Measurements from ENCODE around the gene ADCY5. TPM values are rescaled to one million over a fixed set of nuclear protein-coding genes. Genes with fewer than 3 reads are reported as not detected.
A peak's percentile ranks its signal among the peaks of the same experiment; 100 is the strongest.

The ADCY5 gene
- total RNA-seq, 2 donors from 2014 or later = 3.9 to 5.2 TPM

- Mint-ChIP-seq H3K4me3 (no peak overlapping the region), H3K4me1 (peaks cover 15% of the 10 kb centered on the region), H3K27ac (no peak overlapping the region), H3K27me3 (ENCODE audit: insufficient read depth) (no peaks in the 10 kb centered on the region), H3K36me3 (ENCODE audit: low read depth) (no peaks in the 10 kb centered on the region), H3K9me3 (no peaks in the 10 kb centered on the region)
- peak; percentile 66 for DNase-seq
- Histone ChIP-seq H3K27me3 (ENCODE audit: control insufficient read depth, insufficient read depth, low read length, poor library complexity, severe bottlenecking) (no peaks in the 10 kb centered on the region), H3K36me3 (ENCODE audit: control insufficient read depth, insufficient read depth, low read length) (no peaks in the 10 kb centered on the region), H3K9me3 (ENCODE audit: control insufficient read depth, low read length) (no peaks in the 10 kb centered on the region), H3K27ac (ENCODE audit: low read depth, low read length) (peak overlapping the region; percentile 43), H3K9ac (ENCODE audit: extremely low read depth, low read length, poor library complexity, severe bottlenecking) (no peak overlapping the region), H3K4me1 (ENCODE audit: control insufficient read depth, insufficient read depth, low read length) (peaks cover 12% of the 10 kb centered on the region), H3K4me3 (ENCODE audit: low read length) (no peak overlapping the region)
- TF ChIP-seq CTCF (conservative IDR thresholded peaks at IDR 0.05) = no peak
- WGBS, 2 experiments (ENCODE audit: insufficient coverage in 1 of 2, insufficient read length in 1 of 2) = 89 to 92% methylated on average over 3 to 5 of the region's 6 CpGs
Observed at GRCh38 chr3:123344175-123344906, 104.5 kb downstream of the ADCY5 start.

GRCh38 chr3:123343296-123344174 is 105.4 kb downstream of the ADCY5 start:
- peak; percentile 52 for DNase-seq
- H3K4me1 ChIP-seq (ENCODE audit: control insufficient read depth, insufficient read depth, low read length) = peaks cover 12% of the 10 kb centered on the region
- TF ChIP-seq CTCF (conservative IDR thresholded peaks at IDR 0.05) = no peak
- peaks cover 15% of the 10 kb centered on the region for H3K4me1 Mint-ChIP-seq
- H3K36me3 ChIP-seq (ENCODE audit: control insufficient read depth, insufficient read depth, low read length) = no peaks in the 10 kb centered on the region
- no peaks in the 10 kb centered on the region for H3K27me3 ChIP-seq (ENCODE audit: control insufficient read depth, insufficient read depth, low read length, poor library complexity, severe bottlenecking)
- H3K4me3 ChIP-seq (ENCODE audit: low read length) = no peak overlapping the region
- 68 to 81% methylated on average over 7 to 15 of the region's 15 CpGs for WGBS, 2 experiments (ENCODE audit: insufficient coverage in 1 of 2, insufficient read length in 1 of 2)
- H3K9me3 Mint-ChIP-seq = no peaks in the 10 kb centered on the region
- no peaks in the 10 kb centered on the region for H3K9me3 ChIP-seq (ENCODE audit: control insufficient read depth, low read length)
- H3K27me3 Mint-ChIP-seq (ENCODE audit: insufficient read depth) = no peaks in the 10 kb centered on the region
- H3K27ac Mint-ChIP-seq = no peak overlapping the region
- H3K9ac ChIP-seq (ENCODE audit: extremely low read depth, low read length, poor library complexity, severe bottlenecking) = no peak overlapping the region
- no peak overlapping the region for H3K4me3 Mint-ChIP-seq
- H3K27ac ChIP-seq (ENCODE audit: low read depth, low read length) = no peak overlapping the region
- no peaks in the 10 kb centered on the region for H3K36me3 Mint-ChIP-seq (ENCODE audit: low read depth)

GRCh38 chr3:123342631-123343080 is 106.2 kb downstream of the ADCY5 start:
- no peak overlapping the region for H3K9ac ChIP-seq (ENCODE audit: extremely low read depth, low read length, poor library complexity, severe bottlenecking)
- WGBS, 2 experiments (ENCODE audit: insufficient coverage in 1 of 2, insufficient read length in 1 of 2) = 86 to 91% methylated on average over 8 of the region's 8 CpGs
- no peaks in the 10 kb centered on the region for H3K9me3 ChIP-seq (ENCODE audit: control insufficient read depth, low read length)
- no peaks in the 10 kb centered on the region for H3K27me3 ChIP-seq (ENCODE audit: control insufficient read depth, insufficient read depth, low read length, poor library complexity, severe bottlenecking)
- H3K4me1 ChIP-seq (ENCODE audit: control insufficient read depth, insufficient read depth, low read length) = peaks cover 12% of the 10 kb centered on the region
- no peak overlapping the region for H3K4me3 ChIP-seq (ENCODE audit: low read length)
- no peaks in the 10 kb centered on the region for H3K36me3 ChIP-seq (ENCODE audit: control insufficient read depth, insufficient read depth, low read length)
- Mint-ChIP-seq H3K4me3 (no peak overlapping the region), H3K27ac (no peak overlapping the region), H3K9me3 (no peaks in the 10 kb centered on the region), H3K27me3 (ENCODE audit: insufficient read depth) (no peaks in the 10 kb centered on the region), H3K36me3 (ENCODE audit: low read depth) (no peaks in the 10 kb centered on the region), H3K4me1 (peaks cover 15% of the 10 kb centered on the region)
- DNase-seq = peak; percentile 46
- H3K27ac ChIP-seq (ENCODE audit: low read depth, low read length) = no peak overlapping the region
- TF ChIP-seq CTCF (conservative IDR thresholded peaks at IDR 0.05) = no peak
